K562 (cell line): ENCODE results near the gene LYST. TPM values are rescaled to one million over a fixed set of nuclear protein-coding genes. Genes with fewer than 3 reads are reported as not detected.
A peak's percentile ranks its signal among the peaks of the same experiment; 100 is the strongest.

Experiments
- BRD9 ChIP-seq: fragments of 450-650 bp; IDR thresholded peaks from 2 replicates; pipeline ENCODE4 v1.6.1; 2018; ENCODE audit warnings: low read depth; ENCODE audit not compliant: partially characterized antibody
- GABPB1 ChIP-seq: sonication (generic); formaldehyde crosslinking; IDR thresholded peaks from 2 replicates; pipeline ENCODE4 v1.8.0; 2022; ENCODE audit warnings: mild to moderate bottlenecking, missing genetic modification reagents
- SMARCB1 ChIP-seq: IDR thresholded peaks from 2 replicates; pipeline ENCODE4 v1.6.1; 2011; ENCODE audit warnings: improper control_type of control experiment, low read depth; ENCODE audit not compliant: insufficient read length
- polyA plus RNA-seq, 8 experiments: library from polyadenylated mRNA; depleted of rRNA in 4 of 8; stranded (reverse) in 5 of 8; unstranded in 3 of 8; fragments of >200 nt; fragmentation: Nextera tagmentation in 2 of 8; fragmentation: Illumina TruSeq in 1 of 8; extraction: Ambion mirVana in 2 of 8; extraction: Trizol in 1 of 8; gene quantifications; 2 replicates each; pipeline versions ENCODE4 v1.2.1 to v1.2.3, GENCODE V29; 2011 to 2014; ENCODE audit warnings: inconsistent platforms in 1 of 8, missing spikeins in 1 of 8
- total RNA-seq, 7 experiments: library from RNA; depleted of rRNA in 6 of 7; stranded (reverse); fragments of >200 nt in 6 of 7; fragmentation: Illumina TruSeq in 2 of 7; extraction: Trizol in 2 of 7; gene quantifications; 2 replicates each; pipeline versions ENCODE4 v1.2.1 to v1.2.3, GENCODE V29; 2011 to 2021; ENCODE audit warnings: low replicate concordance in 1 of 7
- TF ChIP-seq, protein P1 (sequence below): fragments of 450-650 bp; IDR thresholded peaks from 2 replicates; pipeline ENCODE4 v1.6.1; 2016; ENCODE audit warnings: mild to moderate bottlenecking, moderate library complexity
- TF ChIP-seq, protein P2 (sequence below): fragments of 450-650 bp; IDR thresholded peaks from 2 replicates; pipeline ENCODE4 v1.6.1; 2018; ENCODE audit warnings: mild to moderate bottlenecking, low read depth; ENCODE audit not compliant: partially characterized antibody
- TF ChIP-seq, protein P3 (sequence below), 2 experiments: fragments of 450-650 bp in 1 of 2; sonication (generic) in 1 of 2; formaldehyde crosslinking in 1 of 2; IDR thresholded peaks in 1 of 2; conservative IDR thresholded peaks in 1 of 2; 2 replicates each; pipeline versions ENCODE4 v1.6.1 to v1.8.1; 2016 to 2023; ENCODE audit warnings: mild to moderate bottlenecking in 2 of 2, moderate library complexity in 2 of 2, inconsistent platforms in 1 of 2, missing genetic modification reagents in 1 of 2

Gene LYST
- total and polyA plus RNA-seq, 9 of the 15 experiments (the other 6 are each of a cell fraction or from before 2014, with no cell fraction given), result 0.73 to 2.4 (median 1.4) TPM

DNA sequence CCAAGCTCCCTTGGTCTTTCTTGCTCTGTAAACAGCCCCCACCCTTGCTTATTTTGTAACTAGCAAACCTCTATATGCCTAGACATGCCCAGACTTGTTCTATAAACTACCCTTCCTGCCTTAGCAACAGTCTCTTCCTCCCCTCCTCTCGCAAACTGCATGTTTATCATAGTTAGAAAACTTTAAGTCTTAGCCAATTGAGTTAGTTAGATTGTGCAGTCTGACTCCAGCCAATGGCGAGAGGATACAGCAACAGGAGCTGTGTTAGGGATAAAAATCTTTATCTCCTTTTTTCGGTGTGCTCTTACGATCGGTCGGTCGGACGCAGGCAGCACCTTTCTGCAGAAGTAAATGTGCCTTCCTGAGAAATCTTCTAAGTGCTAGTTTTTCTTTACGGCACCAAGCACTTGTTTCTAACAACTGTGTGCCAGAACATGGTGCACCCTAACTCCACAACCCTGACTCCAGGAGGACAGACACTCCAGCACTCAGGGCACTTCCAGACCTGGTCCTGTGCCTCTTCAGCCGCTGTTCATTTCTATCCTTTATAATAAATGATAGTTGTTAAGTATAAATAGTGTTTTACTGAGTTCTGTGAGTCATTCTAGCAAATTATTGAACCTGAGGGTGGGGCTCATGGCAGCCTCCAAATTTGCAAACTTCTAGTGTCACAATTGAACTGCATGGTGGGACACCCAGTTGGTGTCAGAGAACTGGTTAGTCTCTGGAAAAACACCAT lies 191.4 kb downstream of the LYST start (continued):
- TF ChIP-seq, protein P1, sequence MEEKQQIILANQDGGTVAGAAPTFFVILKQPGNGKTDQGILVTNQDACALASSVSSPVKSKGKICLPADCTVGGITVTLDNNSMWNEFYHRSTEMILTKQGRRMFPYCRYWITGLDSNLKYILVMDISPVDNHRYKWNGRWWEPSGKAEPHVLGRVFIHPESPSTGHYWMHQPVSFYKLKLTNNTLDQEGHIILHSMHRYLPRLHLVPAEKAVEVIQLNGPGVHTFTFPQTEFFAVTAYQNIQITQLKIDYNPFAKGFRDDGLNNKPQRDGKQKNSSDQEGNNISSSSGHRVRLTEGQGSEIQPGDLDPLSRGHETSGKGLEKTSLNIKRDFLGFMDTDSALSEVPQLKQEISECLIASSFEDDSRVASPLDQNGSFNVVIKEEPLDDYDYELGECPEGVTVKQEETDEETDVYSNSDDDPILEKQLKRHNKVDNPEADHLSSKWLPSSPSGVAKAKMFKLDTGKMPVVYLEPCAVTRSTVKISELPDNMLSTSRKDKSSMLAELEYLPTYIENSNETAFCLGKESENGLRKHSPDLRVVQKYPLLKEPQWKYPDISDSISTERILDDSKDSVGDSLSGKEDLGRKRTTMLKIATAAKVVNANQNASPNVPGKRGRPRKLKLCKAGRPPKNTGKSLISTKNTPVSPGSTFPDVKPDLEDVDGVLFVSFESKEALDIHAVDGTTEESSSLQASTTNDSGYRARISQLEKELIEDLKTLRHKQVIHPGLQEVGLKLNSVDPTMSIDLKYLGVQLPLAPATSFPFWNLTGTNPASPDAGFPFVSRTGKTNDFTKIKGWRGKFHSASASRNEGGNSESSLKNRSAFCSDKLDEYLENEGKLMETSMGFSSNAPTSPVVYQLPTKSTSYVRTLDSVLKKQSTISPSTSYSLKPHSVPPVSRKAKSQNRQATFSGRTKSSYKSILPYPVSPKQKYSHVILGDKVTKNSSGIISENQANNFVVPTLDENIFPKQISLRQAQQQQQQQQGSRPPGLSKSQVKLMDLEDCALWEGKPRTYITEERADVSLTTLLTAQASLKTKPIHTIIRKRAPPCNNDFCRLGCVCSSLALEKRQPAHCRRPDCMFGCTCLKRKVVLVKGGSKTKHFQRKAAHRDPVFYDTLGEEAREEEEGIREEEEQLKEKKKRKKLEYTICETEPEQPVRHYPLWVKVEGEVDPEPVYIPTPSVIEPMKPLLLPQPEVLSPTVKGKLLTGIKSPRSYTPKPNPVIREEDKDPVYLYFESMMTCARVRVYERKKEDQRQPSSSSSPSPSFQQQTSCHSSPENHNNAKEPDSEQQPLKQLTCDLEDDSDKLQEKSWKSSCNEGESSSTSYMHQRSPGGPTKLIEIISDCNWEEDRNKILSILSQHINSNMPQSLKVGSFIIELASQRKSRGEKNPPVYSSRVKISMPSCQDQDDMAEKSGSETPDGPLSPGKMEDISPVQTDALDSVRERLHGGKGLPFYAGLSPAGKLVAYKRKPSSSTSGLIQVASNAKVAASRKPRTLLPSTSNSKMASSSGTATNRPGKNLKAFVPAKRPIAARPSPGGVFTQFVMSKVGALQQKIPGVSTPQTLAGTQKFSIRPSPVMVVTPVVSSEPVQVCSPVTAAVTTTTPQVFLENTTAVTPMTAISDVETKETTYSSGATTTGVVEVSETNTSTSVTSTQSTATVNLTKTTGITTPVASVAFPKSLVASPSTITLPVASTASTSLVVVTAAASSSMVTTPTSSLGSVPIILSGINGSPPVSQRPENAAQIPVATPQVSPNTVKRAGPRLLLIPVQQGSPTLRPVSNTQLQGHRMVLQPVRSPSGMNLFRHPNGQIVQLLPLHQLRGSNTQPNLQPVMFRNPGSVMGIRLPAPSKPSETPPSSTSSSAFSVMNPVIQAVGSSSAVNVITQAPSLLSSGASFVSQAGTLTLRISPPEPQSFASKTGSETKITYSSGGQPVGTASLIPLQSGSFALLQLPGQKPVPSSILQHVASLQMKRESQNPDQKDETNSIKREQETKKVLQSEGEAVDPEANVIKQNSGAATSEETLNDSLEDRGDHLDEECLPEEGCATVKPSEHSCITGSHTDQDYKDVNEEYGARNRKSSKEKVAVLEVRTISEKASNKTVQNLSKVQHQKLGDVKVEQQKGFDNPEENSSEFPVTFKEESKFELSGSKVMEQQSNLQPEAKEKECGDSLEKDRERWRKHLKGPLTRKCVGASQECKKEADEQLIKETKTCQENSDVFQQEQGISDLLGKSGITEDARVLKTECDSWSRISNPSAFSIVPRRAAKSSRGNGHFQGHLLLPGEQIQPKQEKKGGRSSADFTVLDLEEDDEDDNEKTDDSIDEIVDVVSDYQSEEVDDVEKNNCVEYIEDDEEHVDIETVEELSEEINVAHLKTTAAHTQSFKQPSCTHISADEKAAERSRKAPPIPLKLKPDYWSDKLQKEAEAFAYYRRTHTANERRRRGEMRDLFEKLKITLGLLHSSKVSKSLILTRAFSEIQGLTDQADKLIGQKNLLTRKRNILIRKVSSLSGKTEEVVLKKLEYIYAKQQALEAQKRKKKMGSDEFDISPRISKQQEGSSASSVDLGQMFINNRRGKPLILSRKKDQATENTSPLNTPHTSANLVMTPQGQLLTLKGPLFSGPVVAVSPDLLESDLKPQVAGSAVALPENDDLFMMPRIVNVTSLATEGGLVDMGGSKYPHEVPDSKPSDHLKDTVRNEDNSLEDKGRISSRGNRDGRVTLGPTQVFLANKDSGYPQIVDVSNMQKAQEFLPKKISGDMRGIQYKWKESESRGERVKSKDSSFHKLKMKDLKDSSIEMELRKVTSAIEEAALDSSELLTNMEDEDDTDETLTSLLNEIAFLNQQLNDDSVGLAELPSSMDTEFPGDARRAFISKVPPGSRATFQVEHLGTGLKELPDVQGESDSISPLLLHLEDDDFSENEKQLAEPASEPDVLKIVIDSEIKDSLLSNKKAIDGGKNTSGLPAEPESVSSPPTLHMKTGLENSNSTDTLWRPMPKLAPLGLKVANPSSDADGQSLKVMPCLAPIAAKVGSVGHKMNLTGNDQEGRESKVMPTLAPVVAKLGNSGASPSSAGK, result no peak
- TF ChIP-seq BRD9 (no peak), SMARCB1 (no peak), GABPB1 (CRISPR knock-in tag) (no peak)
- TF ChIP-seq, protein P2, sequence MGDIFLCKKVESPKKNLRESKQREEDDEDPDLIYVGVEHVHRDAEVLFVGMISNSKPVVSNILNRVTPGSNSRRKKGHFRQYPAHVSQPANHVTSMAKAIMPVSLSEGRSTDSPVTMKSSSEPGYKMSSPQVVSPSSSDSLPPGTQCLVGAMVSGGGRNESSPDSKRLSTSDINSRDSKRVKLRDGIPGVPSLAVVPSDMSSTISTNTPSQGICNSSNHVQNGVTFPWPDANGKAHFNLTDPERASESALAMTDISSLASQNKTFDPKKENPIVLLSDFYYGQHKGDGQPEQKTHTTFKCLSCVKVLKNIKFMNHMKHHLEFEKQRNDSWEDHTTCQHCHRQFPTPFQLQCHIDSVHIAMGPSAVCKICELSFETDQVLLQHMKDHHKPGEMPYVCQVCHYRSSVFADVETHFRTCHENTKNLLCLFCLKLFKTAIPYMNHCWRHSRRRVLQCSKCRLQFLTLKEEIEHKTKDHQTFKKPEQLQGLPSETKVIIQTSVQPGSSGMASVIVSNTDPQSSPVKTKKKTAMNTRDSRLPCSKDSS, result peak; percentile 56
- TF ChIP-seq, protein P3, sequence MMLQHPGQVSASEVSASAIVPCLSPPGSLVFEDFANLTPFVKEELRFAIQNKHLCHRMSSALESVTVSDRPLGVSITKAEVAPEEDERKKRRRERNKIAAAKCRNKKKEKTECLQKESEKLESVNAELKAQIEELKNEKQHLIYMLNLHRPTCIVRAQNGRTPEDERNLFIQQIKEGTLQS (IDR thresholded peaks at IDR 0.05), result no peak
- TF ChIP-seq, protein P3 (CRISPR knock-in tag; conservative IDR thresholded peaks at IDR 0.05), result no peak
